GM10266 (cell line): ENCODE results near the gene MSMP.
A peak's percentile ranks its signal among the peaks of the same experiment; 100 is the strongest.

Experiments
- DNase-seq: peaks from one replicate; pipeline ENCODE4 v3.0.0; 2012; ENCODE audit errors: extremely low spot score
- TF ChIP-seq, protein P1 (sequence below): IDR thresholded peaks from 2 replicates; pipeline ENCODE4 v1.5.1; 2012; ENCODE audit warnings: mild to moderate bottlenecking, low read depth; ENCODE audit not compliant: control insufficient read depth, insufficient read depth; ENCODE audit errors: missing control alignments

The MSMP gene

DNA sequence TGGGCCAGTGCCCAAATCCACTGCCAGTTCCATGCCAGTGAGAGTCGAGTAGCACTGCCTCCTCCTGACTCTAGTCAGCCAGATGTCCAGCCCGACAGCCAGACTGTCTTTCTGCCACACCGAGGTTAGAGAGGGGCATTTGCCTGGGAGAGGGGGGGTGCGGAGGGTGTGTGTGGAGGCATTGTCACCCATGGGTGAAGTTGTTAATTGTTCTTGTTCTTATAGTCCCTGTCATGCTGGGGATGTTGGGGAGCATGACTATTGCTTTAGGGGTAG is 3.9 kb downstream of the MSMP start:
- DNase-seq: no peak
- TF ChIP-seq, protein P1, sequence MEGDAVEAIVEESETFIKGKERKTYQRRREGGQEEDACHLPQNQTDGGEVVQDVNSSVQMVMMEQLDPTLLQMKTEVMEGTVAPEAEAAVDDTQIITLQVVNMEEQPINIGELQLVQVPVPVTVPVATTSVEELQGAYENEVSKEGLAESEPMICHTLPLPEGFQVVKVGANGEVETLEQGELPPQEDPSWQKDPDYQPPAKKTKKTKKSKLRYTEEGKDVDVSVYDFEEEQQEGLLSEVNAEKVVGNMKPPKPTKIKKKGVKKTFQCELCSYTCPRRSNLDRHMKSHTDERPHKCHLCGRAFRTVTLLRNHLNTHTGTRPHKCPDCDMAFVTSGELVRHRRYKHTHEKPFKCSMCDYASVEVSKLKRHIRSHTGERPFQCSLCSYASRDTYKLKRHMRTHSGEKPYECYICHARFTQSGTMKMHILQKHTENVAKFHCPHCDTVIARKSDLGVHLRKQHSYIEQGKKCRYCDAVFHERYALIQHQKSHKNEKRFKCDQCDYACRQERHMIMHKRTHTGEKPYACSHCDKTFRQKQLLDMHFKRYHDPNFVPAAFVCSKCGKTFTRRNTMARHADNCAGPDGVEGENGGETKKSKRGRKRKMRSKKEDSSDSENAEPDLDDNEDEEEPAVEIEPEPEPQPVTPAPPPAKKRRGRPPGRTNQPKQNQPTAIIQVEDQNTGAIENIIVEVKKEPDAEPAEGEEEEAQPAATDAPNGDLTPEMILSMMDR: no peak

DNA sequence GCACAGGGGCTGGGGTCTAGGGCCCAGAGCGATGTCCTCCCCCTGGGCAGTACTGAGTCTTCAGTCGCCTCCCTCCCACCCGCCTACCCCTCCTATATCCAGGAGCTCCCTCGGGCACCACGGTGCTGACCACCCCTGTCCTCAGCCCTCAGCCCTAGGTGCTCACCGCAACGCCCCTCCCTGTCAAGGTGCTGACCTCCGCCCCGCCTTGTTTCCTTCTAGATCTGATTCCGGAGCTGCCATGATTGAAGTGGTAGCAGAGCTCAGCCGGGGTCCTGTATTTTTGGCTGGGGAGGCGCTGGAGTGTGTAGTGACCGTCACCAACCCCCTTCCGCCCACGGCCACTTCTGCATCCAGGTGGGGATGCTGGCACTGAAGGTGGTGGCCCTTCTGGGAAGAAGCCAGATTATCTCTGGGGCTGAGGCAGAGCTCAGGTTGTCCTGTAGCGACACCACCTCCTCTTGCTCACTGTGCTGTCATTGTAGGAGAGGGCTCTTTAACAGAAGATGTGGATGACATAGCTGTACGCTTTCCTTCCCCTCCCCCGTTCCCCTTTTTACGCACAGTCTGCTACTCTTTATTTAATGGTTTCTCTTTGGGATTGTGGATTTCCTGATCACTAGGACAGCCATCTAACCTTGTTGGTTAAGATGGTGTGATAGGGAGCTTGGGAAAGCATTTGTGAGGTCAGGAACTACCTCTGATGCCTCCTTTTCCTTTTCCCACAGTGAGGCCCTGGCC is 4.4 kb downstream of the MSMP start:
- DNase-seq: peak; percentile 48
- TF ChIP-seq, protein P1: no peak

DNA sequence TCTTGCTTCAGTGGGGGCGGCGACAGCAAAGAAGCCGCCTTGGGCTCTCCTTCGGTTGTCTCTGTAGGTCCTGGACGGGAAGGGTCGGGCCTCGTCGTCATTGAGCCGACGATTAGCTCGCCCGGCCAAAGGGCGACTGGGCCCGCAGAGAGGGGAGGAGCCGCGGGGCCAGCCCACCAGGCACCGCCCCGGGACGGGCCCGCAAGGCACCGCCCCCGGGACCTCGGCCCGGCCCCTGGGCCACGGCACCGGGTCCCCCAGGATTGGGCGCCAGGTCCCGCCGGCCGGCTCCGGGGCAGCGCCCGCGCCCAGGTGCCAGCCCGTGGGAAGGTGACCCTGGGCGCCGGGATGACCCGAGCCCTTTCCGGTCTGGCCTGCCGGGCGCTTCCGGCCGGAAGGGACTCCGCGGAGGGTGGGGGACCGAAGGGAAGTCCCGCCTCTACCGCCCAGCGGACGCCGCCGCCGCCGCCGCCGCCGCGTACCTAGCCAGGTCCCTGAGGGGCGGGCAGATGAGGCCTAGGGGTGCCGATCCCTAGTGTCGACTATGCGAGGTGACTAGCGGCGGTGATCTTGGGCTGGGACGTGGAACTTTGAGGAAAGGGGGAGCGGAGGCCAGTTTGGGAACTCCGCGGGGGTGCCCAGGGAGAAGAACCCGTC is 5.1 kb downstream of the MSMP start, which contains the start of the genes GBA2 and RGP1:
Gene GBA2 (minus strand): TSS at position 371 of the 657 bp plus-strand sequence. CDS start 524 bp downstream, outside the sequence.
Gene RGP1 (plus strand): TSS at position 430 of the 657 bp plus-strand sequence. CDS start 469 bp downstream, outside the sequence.
- DNase-seq: peak; percentile 88
- TF ChIP-seq, protein P1: no peak

DNA sequence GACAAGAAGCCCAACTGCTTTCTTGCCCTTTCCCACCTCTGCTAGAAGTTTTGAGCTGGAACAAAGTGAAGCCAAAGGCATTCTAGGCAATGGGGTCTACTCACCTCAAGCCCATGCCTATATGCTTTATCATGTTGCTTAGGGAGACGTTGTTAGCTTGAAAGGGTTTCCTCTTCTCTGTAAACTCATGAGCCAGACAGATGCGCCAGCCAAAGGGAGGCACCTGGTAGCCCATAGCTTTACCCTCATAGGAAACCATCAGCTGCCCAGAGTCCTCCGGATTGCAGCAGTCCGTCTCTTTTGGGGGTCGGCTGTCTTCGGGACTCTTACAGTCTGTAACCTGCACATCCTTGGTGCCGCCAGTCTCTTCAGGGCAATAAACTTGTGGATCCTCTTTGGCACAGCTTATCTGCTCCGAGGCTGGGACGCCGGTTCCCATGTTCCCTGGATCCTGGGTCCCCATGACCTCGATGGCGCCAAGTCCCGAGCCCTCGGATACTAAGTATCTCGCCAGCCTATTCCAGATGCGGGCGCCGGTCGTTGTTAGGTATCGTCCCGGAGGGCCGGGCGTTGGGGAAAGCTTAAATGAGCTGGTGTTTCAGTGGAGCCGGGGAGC is 5.7 kb downstream of the MSMP start:
- TF ChIP-seq, protein P1: no peak
- no peak for DNase-seq

DNA sequence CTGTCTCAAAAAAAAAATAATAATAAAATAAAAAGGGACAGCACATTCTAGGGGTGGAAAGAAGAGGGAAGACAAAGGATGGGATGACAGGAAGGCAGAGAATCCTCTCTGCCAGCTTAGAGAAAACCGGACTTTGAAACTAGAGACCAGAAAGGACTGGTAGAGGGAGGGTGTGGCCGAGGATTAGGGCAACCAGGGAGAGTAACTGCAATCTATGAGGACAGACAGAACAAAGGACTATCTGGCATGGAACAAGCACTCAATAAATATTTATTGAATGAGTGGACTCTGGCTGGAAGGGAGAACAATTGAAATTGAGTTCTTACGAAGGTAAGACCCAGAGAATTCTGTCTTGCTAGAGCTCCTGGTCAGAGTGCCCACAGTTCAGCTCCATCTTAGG is 7.5 kb downstream of the MSMP start:
- TF ChIP-seq, protein P1: no peak
- no peak for DNase-seq

DNA sequence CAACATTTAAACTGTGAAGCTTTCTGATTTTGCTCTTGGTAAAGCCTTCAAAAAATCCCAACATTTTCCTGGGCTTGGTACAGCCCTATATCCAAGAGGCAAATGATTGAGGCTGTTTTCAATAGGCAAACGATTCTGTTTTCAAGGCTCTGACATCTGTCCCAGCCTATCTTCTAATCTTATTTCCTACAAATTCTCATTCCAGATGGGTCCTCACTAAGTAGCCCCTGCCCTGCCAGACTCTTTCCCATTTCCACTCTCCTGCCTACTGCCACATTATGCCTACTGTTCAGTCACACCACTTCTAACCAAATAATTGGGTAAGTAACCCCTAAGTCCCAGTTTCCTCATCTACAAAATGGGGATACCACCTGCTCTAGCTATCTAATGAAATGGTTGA is 8.5 kb downstream of the MSMP start:
- TF ChIP-seq, protein P1: no peak
- DNase-seq: no peak
